GM19025 (cell line): ENCODE results near the gene PWP2.
"Not testable (repeated sequence)": the region's sequence is repeated elsewhere in the genome, so short reads cannot be mapped to it uniquely, and the experiment has no call there.

Experiments
- ATAC-seq: cut with Tn5 transposase; IDR thresholded peaks from one replicate; pipeline ENCODE4 v1.9.1; 2021; ENCODE audit warnings: mild to moderate bottlenecking, low read depth, moderate library complexity; ENCODE audit not compliant: unreplicated experiment

Gene PWP2

DNA sequence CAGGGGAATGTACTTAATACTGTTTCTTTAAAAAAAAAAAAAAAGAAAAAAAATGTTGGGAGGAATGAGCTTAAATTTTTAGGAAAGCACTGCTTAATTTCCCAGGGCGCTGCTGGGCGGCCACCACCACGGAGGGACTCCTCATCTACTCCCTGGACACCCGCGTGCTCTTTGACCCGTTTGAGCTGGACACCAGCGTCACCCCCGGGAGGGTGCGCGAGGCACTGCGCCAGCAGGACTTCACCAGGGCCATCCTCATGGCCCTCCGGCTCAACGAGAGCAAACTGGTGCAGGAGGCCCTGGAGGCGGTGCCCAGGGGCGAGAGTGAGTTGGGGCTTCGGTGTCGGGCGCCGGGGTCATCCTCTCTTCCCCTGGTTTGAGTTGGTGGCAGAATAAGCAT is 20.6 kb downstream of the PWP2 start:
- not testable (repeated sequence) for ATAC-seq

DNA sequence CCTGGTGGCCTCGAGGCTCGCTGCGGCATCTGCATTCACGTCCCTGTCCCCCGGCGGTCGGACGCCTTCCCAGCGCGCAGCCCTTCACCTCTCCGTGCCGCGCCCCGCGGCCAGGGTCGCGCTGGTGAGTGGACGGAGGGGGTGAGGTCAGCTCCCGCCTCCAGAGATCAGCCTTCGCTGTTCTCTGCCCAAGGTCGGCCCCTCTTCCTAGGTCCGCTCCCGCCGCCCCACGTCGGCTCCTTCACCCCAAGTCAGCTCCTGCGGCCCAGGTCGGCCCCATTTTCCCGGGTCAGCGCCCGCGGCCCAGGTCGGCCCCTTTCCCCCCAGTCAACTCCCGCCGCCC is 26.5 kb downstream of the PWP2 start:
- not testable (repeated sequence) for ATAC-seq

DNA sequence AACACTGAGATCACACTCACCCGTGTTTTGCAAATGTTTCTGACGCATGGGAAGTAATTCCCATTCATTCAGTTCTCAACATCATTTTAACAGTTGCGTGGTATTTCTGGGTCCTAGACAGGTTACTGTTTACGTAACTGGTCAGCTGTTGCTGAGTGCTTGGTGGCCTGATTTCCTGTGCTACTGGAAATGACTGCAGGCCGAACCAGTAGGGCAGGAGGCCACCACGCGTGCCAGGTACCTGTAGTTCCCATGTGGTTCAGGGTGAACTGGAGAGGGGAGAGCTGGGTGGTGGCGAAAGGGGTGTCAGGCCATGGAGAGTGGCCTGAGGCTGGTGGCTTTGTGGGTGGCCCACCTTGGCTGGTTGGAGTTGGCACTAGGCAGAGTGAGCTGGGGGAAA is 27.5 kb downstream of the PWP2 start:
- not testable (repeated sequence) for ATAC-seq

DNA sequence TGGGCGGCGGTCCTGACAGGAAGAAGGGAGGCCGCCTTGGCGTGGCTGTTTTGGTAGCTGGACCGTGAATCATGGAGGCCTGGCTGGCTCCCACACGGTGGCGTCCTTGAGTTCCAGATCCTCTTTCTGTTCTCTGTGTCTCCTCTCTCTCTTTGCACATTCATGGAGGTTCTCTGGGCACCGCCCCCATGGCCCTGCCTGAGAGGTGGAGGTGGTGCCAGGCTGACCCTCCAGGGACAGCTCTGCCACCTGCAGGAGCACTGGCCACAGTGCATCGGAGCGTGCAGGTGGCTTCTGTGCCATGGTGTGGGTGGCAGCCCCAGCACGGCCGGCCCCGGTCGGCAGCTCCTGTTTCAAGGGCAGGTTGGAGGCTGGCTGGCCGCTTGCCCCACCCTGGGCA is 30.8 kb downstream of the PWP2 start:
- not testable (repeated sequence) for ATAC-seq

DNA sequence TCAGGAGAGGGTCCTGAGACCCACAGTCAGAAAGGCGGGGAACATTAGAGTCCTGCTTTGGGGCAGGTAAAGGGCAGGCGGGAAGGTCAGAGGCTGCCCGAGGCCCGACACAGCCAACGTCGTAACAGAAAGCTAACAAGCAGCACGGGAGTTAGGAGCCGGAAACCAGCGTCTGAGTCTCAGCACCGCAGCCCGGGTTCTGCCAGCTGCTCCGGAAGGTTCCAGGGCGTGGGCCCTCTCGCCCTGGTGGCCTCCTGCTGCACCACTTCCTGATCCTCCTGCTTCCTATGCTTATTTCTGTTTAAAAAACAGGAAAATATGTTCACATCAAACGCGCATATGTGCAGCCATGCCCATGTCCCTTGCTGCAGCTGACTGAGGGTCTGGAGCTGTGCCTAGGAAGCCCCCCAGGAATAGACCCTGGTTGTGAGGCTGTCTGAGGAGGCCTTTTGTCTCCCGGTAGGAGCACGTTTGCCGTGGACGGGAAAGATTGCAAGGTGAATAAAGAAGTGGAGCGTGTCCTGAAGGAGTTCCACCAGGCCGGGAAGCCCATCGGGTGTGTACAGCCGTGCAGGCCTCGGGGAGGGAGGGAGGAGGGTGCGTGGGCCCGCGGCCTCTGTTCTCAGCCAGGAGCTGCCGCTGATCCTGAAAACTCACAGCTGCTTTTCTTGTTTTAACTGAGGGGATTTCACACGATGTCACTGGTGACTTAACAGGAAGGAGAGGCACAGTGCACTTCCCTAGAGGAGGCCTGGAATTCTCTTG is 32.8 kb downstream of the PWP2 start:
- ATAC-seq = not testable (repeated sequence)

DNA sequence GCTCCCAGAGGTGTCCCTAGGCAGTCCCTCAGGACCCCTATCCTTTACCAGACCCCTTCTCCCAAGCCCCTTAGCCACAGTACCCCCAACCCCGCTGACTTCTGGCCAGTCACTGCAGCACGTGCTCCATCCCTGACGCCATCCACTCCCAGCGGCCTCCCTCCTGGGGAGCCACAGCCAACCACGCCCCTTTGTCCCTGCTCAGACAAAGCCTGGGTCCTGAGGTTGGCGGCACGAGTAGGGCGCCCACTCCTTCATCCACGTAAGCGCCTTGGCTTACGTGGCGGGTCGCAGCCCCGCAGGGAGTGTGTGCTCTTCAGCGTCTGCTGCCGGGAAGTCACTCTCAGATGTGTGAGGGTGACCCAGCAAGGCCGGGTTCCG is 33.3 kb downstream of the PWP2 start:
- not testable (repeated sequence) for ATAC-seq

DNA sequence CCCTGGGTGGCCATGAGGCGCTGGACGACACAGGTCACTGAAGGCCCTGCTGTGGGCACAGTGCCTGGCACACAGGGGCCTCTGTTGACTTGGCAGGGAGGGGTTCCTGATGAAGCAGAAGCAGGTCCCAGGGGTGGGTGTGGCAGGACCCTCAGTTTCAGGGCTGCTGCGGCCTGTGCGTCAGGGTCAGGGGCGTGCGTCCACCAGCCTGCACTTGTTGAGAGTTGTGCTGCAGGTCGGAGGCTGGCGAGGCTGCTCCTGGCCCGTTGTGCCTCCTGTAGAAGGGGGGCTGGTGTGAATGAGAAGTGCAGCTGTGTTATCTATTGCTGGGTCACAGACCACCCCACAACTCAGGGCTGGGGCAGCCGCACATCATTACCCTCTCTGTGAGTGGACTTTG is 35.3 kb downstream of the PWP2 start:
- ATAC-seq = not testable (repeated sequence)

DNA sequence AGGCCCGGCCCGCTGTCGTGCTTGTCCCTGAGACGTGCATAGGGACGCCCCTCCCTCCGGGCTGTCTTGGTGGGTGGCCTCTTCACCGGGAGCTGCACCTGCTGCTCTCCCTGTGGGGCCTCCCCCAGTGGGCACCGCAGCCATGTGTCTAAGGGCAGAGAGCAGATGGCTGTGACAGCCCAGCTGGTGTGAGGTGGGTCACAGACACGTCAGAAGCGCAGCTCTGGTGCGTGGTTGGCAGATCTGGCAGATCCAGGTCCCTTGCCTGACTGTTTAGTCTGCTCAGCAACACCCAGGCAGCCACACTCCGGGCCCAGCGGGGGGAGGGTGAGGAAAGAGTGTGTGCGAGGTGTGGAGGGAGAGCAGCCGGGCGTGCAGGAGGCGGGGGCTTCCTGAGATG is 36.2 kb downstream of the PWP2 start:
- not testable (repeated sequence) for ATAC-seq

DNA sequence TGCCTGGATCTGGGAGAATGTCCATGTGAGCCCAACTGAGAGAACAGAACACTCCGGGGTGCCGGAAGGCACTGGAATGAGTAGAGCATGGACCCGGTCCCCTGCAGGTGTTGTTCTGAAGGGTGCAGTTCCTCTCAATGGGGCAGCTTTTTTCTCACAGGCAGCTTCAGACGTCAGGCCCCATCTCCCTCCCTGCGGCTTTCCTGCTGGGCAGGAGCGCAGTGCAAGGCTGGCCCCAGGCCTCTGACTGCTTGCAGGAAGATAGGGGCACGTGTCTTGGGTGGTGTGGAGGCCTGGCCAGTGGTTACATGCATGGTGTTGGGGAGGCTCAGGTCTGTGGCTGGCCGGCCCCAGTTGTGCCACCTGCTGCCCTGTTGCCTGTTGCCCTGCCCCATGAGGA is 36.8 kb downstream of the PWP2 start:
- ATAC-seq = not testable (repeated sequence)

DNA sequence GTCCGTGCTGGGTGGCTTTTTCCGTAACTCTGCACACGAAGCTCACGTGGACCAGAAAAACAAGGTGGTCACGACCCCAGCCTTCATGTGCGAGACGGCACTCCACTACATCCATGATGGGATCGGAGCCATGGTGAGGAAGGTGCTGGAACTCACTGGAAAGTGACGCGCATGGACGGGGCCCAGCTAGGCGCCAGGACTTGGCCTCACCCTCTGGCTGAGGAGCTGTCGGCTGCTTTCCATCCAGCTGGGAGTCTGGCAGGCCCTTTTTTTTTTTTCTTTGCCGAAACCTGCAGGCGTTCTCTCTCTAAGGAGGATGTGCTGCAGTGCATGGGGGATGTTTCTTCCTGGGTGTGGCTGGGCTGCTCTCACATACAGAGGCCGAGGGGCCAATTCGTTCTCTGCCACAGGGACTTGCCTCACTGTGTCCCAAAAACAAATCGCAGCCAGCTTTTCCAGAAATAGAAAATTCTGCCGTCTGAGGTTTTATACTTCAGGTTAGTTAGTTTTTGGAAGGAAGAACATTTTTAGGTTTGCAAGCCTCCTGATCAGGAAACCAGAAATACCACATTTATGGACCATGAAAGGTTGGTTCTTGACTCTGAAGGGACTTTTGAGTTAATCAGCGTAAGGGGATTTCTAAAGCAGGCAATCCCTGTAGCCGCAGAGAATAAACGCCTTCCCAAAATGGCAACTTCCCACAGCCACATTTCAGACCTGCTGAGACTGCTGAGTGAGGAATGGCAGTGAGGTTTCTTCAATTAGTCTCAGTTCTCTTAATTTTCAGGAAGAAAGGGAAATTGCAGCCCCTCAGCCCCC is 37.8 kb downstream of the PWP2 start:
- not testable (repeated sequence) for ATAC-seq

DNA sequence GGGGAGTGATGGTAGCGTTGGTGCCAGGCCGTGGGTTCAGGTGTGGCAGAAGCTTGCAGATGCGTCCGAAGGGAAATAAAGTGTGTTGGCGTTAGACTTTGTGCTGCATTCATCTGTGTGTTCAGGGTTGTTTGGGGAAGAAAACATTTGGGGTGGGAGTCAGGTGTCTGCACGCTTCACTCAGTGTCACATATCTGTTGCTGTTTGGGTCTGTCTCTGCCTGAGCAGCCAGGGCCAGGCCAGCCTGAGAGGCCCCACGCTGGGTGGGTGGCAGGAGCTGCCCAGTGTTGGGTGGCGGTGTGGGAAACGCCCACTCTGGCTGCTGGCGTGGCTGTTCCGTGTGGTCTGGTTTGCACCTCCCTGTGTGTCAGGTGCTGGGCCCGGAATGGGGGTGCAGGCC is 38.4 kb downstream of the PWP2 start:
- ATAC-seq = not testable (repeated sequence)

DNA sequence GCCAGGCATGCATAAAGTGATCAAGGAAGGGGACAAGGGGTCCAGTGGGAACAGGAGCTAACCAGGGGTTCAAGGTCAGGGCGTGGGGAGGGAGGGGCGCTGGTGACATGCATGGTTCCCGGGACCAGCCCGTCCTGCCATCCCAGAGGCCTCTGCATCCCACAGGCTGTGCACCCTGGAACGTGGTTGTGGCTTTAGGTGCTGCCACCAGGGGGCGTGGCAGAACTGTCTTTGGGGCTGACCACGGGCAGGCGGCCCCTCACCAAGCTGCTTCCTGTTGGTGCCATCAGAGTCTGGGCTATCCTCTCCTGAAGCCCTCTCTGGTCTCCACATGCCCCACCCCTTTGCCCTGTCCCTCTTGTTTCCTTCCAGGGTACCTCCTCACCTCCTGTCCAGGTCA is 39.9 kb downstream of the PWP2 start:
- not testable (repeated sequence) for ATAC-seq

DNA sequence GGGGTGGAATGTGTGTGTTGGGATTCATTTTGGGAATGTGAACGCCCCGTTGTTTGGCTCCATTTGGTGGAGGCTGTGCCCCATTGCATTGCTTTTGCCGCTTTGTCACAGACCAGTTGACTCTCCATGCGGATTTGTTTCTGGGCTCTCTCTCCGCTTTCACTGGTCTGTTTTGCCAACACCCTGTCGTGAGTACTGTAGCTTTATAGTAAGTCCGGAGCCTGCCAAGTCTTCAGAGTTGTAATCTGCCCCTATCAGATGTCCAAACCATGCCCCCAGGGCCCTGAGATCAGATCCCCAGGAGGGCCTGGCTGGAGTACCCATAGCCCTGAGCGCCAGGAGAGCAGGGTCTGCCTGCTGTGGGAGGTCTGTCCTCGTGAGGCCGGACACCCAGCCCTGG is 43.1 kb downstream of the PWP2 start:
- not testable (repeated sequence) for ATAC-seq

DNA sequence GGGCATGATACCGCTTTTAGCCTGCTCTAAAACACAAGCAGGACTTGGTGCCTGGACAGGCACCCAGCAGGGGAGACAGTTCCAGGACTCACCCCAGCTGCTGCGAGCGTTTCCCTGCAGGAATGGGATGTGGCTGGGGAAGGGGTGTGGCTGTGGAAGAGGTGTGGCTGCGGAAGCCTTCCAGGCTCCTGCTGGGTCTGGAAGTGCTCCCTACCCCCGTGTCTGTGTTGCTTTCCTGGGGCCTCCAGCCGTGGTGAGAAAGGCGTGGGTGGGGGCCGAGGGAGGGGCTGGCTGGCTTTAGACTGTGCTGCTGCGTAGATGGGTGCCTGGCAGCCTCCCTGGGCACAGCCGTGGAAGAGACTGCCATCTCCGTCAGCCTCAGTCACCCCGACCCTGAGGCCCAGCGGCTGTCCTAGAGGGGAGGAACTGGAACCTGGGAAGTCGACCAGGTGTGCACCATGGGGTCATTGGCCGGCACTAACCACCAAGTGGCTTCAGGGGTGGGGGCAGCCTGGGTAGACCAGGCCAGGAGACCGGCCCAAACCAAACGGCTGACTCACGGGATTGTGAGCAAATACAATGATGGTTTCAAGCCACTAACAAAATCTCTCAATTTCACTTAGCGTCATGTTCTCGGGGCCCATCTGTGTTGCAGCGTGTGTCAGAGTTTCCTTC is 46.2 kb downstream of the PWP2 start:
- not testable (repeated sequence) for ATAC-seq

DNA sequence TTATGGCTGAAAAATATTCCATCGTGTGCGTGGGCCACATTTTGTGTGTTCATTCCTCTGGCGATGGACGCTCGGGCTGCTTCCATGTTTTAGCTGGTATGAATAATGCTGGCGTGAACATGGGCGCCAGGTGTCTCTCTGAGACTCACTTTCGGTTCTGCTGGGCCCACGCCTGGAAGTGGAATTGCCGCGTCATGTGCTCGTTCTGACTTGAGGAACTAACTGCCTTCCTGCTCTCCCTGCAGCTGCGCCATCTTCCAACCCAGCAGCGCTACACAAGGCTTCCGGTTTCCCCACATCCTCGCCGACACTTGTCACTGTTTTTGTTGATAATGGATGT is 46.7 kb downstream of the PWP2 start:
- ATAC-seq = not testable (repeated sequence)

DNA sequence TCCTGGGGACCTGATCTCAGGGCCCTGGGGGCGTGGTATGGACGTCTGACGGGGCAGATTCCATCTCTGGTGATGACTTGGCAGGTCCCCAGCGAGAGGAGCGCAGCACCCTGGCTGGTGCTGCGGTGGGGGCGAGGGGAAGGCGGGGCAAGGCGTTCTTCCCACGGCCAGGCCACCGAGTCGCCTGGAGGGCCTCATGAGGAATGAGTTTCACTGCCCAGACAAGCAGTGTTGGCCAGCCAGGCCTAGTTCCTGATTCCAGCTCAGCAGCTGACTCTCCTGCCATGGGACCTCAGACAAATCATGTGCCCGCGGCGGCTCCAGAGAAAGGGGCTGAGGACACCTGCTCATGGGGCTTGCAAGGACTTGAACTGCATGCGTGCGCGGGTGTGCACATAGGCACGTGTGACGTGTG is 47.6 kb downstream of the PWP2 start:
- peak; percentile 33 for ATAC-seq

DNA sequence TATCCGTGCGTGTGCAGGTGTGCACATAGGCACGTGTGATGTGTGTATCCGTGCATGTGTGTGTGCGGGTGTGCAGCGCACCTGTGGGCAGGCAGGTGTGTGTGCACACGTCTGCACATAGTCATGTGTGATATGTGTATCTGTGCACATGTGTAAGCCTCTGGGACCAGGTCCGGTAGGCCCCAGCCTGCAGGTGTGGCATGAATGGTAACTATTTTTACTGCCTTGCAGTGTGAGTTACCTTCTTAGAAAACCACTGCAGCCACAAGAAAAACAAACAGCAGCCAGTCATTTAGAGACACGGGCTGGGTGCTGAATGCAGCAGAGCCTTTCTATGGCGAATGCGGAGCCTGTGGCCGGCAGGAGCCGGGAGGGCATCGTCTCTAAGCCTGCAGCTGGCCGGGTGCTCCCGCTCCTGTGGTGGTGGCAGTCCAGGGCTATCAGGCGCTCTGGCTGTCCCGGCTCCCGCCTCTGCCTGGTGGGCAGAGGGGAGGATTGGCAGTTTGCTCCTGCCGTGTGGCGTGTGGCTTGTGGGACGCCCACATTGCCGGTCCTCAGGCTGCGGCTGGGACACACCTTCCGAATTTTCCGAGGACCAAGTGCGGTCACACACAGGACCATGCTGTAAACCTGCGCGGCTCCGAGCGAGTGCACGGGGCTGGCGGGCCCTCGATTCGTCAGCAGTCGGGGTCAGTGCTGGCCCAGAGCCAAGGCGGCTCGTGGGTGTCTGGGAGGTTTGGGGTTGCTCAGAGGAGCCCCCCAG is 48.2 kb downstream of the PWP2 start:
- ATAC-seq = peak; percentile 47

DNA sequence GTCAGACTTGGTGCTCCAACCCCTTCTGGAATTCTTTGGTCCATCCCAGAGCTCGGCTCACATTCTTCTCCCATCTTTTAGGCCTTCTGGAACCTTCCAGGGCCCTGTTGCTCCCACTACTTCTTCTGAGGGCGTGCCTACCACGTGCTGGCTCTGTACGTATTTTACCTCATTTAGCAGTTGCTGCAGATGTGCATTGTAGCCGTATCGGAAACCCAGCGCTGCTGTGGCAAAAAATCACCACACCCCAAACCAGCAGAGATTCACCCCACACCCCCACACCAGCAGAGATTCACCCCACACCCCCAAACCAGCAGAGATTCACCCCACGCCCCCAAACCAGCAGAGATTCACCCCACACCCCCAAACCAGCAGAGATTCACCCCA is 48.8 kb downstream of the PWP2 start:
- ATAC-seq = not testable (repeated sequence)

DNA sequence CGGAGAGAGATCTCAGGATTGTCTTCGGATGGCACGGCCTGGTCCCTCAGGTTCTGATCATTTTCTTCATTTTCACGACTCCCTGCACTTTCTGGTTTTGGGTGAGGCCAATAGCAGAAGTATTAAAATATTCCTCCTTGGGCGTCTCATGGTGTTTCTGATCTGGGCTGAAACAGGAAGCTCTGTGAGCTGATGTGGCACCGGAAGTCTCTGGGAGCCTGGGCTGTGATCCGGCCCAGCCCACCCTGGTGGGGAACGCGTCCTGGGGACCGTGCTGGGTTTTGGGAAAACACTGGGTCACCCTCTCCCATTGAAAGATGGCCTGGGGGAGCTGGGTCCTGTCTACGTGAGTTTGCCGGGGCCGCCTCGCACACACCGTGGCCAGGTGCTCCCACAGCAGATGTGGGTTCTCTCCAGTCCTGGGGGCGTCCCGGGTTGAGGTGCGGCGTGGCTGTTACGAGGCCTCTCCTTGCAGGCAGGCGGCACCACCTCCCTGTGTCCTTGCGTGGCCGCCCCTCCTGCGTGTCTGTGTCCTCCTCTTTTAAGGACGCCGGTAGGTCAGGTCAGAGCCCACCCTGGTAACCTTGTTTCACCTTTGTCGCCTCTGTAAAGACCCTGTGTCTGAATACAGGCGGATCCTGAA is 50.4 kb downstream of the PWP2 start:
- ATAC-seq = not testable (repeated sequence)

DNA sequence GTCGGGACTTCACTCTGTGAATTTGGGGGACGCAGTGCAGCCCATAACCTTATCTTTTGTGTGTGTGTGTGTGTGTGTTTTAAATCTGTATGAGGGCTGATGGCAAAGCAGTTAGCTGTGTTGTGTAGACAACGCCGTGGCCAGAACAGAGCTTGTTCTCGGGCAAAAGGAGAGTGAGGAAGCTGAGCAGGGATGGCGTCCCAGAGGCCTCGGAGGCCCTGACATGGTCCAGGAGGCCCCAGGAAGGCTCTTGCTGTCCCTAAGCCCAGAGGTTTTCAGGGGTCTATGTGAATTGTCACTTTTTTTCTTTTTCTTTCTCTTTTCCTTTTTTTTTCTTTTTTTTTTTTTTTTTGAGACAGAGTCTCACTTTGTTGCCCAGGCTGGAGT is 50.9 kb downstream of the PWP2 start:
- not testable (repeated sequence) for ATAC-seq
